IMR-90 (cell line): ENCODE results near the gene CYP19A1. TPM values are rescaled to one million over a fixed set of nuclear protein-coding genes. Genes with fewer than 3 reads are reported as not detected.
A peak's percentile ranks its signal among the peaks of the same experiment; 100 is the strongest.

ENCODE experiments used
- ATAC-seq: fragments of 200-7000 bp; cut with Tn5 transposase; 2 replicates; pipeline ENCODE4 v1.9.1; 2020; ENCODE audit warnings: low read depth, mild to moderate bottlenecking, moderate library complexity
- BruUV-seq: library from RNA; stranded (reverse); fragments of 400-500 nt; replicated peaks from 2 replicates; lab custom pipeline; 2021; lab: Mats Ljungman, UMichigan
- CTCF ChIA-PET: fragments of 300-600 bp; formaldehyde crosslinking; extraction: SDS; loops from one replicate; lab custom pipeline; 2021; ENCODE audit warnings: antibody characterized with exemption; lab: Yijun Ruan, JAX
- POLR2A ChIA-PET: fragments of 300-600 bp; sonication (Branson Sonifier 250); formaldehyde crosslinking; loops from one replicate; lab custom pipeline; 2022; ENCODE audit warnings: antibody characterized with exemption; ENCODE audit not compliant: unreplicated experiment; lab: Charles Lee
- DNase-seq: peaks from one replicate; pipeline ENCODE4 v3.0.0; 2013
- H2AFZ ChIP-seq: replicated peaks from 2 replicates; pipeline ENCODE3; 2013; ENCODE audit warnings: low read length, mild to moderate bottlenecking; ENCODE audit not compliant: poor library complexity
- H2AK5ac ChIP-seq: 2 replicates; pipeline ENCODE4 v1.6.1; 2013; ENCODE audit warnings: low read depth, low read length, inconsistent platforms
- H2AK9ac ChIP-seq: replicated peaks from 2 replicates; pipeline ENCODE3; 2013; ENCODE audit warnings: mild to moderate bottlenecking, low read depth, low read length, moderate library complexity; ENCODE audit not compliant: poor library complexity
- H2BK120ac ChIP-seq: 2 replicates; pipeline ENCODE4 v1.6.1; 2013; ENCODE audit warnings: low read depth, low read length, inconsistent platforms
- H2BK15ac ChIP-seq: 3 replicates; pipeline ENCODE4 v1.6.1; 2013; ENCODE audit warnings: low read depth, low read length, inconsistent platforms
- H2BK20ac ChIP-seq: 2 replicates; pipeline ENCODE4 v1.6.1; 2013; ENCODE audit warnings: low read depth, mild to moderate bottlenecking, inconsistent platforms, low read length, moderate library complexity
- H2BK5ac ChIP-seq: 2 replicates; pipeline ENCODE4 v1.6.1; 2013; ENCODE audit warnings: mild to moderate bottlenecking, low read depth, low read length, inconsistent platforms; ENCODE audit not compliant: poor library complexity, severe bottlenecking
- H3K14ac ChIP-seq: replicated peaks from 2 replicates; pipeline ENCODE4 v1.6.1; 2013; ENCODE audit warnings: low read depth, low read length, inconsistent platforms
- H3K18ac ChIP-seq: 2 replicates; pipeline ENCODE4 v1.6.1; 2013; ENCODE audit warnings: low read depth, low read length, control low read depth
- H3K23ac ChIP-seq: 2 replicates; pipeline ENCODE4 v1.6.1; 2013; ENCODE audit warnings: low read depth, low read length, inconsistent platforms
- H3K27ac ChIP-seq: 2 replicates; pipeline ENCODE4 v1.5.1; 2013; ENCODE audit warnings: mild to moderate bottlenecking, control low read depth, low read length; ENCODE audit not compliant: insufficient read depth
- H3K27me3 ChIP-seq: 2 replicates; pipeline ENCODE4 v1.6.1; 2013; ENCODE audit warnings: low read length; ENCODE audit not compliant: control insufficient read depth, insufficient read depth
- H3K36me3 ChIP-seq: 2 replicates; pipeline ENCODE4 v1.6.1; 2013; ENCODE audit warnings: low read length, mixed read lengths; ENCODE audit not compliant: control insufficient read depth, insufficient read depth
- H3K4ac ChIP-seq: 2 replicates; pipeline ENCODE4 v1.6.1; 2013; ENCODE audit warnings: low read depth, low read length, inconsistent platforms
- H3K4me1 ChIP-seq: 2 replicates; pipeline ENCODE4 v1.6.1; 2013; ENCODE audit warnings: low read length, mixed read lengths; ENCODE audit not compliant: control insufficient read depth, insufficient read depth
- H3K4me2 ChIP-seq: 2 replicates; pipeline ENCODE4 v1.6.1; 2013; ENCODE audit warnings: low read depth, mild to moderate bottlenecking, control low read depth, low read length, moderate library complexity
- H3K4me3 ChIP-seq: 2 replicates; pipeline ENCODE4 v1.5.1; 2013; ENCODE audit warnings: low read depth, mild to moderate bottlenecking, control low read depth, low read length, moderate library complexity; ENCODE audit not compliant: insufficient read depth
- H3K56ac ChIP-seq: 2 replicates; pipeline ENCODE4 v1.6.1; 2013; ENCODE audit warnings: low read length, inconsistent platforms; ENCODE audit not compliant: insufficient read depth; ENCODE audit errors: extremely low read depth
- H3K79me1 ChIP-seq, 2 experiments: 2 replicates each; pipeline ENCODE4 v1.6.1; 2013; ENCODE audit warnings: low read length in 2 of 2, inconsistent platforms in 1 of 2, low read depth in 1 of 2
- H3K9ac ChIP-seq: 2 replicates; pipeline ENCODE4 v1.6.1; 2013; ENCODE audit warnings: low read depth, low read length, control low read depth
- H3K9me1 ChIP-seq: 2 replicates; pipeline ENCODE4 v1.6.1; 2013; ENCODE audit warnings: low read length, inconsistent platforms; ENCODE audit not compliant: insufficient read depth
- H3K9me3 ChIP-seq: 2 replicates; pipeline ENCODE4 v1.6.1; 2013; ENCODE audit warnings: low read length; ENCODE audit not compliant: control insufficient read depth, insufficient read depth
- H4K20me1 ChIP-seq: 2 replicates; pipeline ENCODE4 v1.6.1; 2013; ENCODE audit warnings: low read length, inconsistent platforms; ENCODE audit not compliant: insufficient read depth
- H4K5ac ChIP-seq: 2 replicates; pipeline ENCODE4 v1.6.1; 2013; ENCODE audit warnings: mild to moderate bottlenecking, low read depth, low read length, control low read depth
- H4K8ac ChIP-seq, 2 experiments: 2 replicates each; pipeline ENCODE4 v1.6.1; 2013; ENCODE audit warnings: low read depth in 2 of 2, low read length in 2 of 2, control low read depth in 1 of 2, inconsistent platforms in 1 of 2
- H4K91ac ChIP-seq: 2 replicates; pipeline ENCODE4 v1.6.1; 2013; ENCODE audit warnings: low read depth, low read length, inconsistent platforms; ENCODE audit not compliant: insufficient read depth
- BHLHE40 ChIP-seq: fragments of 150-350 bp; IDR thresholded peaks from 2 replicates; pipeline ENCODE4 v1.6.1; 2016; ENCODE audit warnings: mild to moderate bottlenecking, low read depth, low read length
- CEBPB ChIP-seq: IDR thresholded peaks from 2 replicates; pipeline ENCODE4 v1.6.1; 2012; ENCODE audit warnings: low read depth, low read length, improper control_type of control experiment
- CHD1 ChIP-seq: IDR thresholded peaks from 2 replicates; pipeline ENCODE4 v1.6.1; 2012; ENCODE audit warnings: low read depth, low read length, improper control_type of control experiment
- CTCF ChIP-seq: conservative IDR thresholded peaks from 2 replicates; pipeline ENCODE4 v1.5.1; 2012; ENCODE audit warnings: mild to moderate bottlenecking, low read depth, low read length, improper control_type of control experiment
- ELK1 ChIP-seq: fragments of 150-350 bp; IDR thresholded peaks from 2 replicates; pipeline ENCODE4 v1.6.1; 2016; ENCODE audit warnings: low read depth, mild to moderate bottlenecking, low read length, moderate library complexity, borderline replicate concordance
- FOS ChIP-seq: fragments of 150-350 bp; IDR thresholded peaks from 2 replicates; pipeline ENCODE4 v1.6.1; 2016; ENCODE audit warnings: low read depth, low read length
- MAFK ChIP-seq: IDR thresholded peaks from 2 replicates; pipeline ENCODE4 v1.6.1; 2012; ENCODE audit warnings: low read depth, low read length, improper control_type of control experiment
- MAZ ChIP-seq: IDR thresholded peaks from 2 replicates; pipeline ENCODE4 v1.6.1; 2012; ENCODE audit warnings: low read depth, mild to moderate bottlenecking, low read length, improper control_type of control experiment, moderate library complexity, borderline replicate concordance
- MXI1 ChIP-seq: IDR thresholded peaks from 2 replicates; pipeline ENCODE4 v1.6.1; 2012; ENCODE audit warnings: low read depth, mild to moderate bottlenecking, low read length, moderate library complexity, borderline replicate concordance
- RAD21 ChIP-seq: IDR thresholded peaks from 2 replicates; pipeline ENCODE4 v1.6.1; 2012; ENCODE audit warnings: low read length, improper control_type of control experiment
- RCOR1 ChIP-seq: IDR thresholded peaks from 2 replicates; pipeline ENCODE4 v1.6.1; 2012; ENCODE audit warnings: mild to moderate bottlenecking, low read length, improper control_type of control experiment; ENCODE audit not compliant: insufficient replicate concordance
- RFX5 ChIP-seq: IDR thresholded peaks from 2 replicates; pipeline ENCODE4 v1.8.0; 2012; ENCODE audit warnings: low read depth, mild to moderate bottlenecking, low read length, moderate library complexity
- SMC3 ChIP-seq: fragments of 150-350 bp; IDR thresholded peaks from 2 replicates; pipeline ENCODE4 v1.6.1; 2016; ENCODE audit warnings: low read depth, mild to moderate bottlenecking, antibody characterized with exemption, low read length, moderate library complexity
- WGBS, 2 experiments: methylation state at CpG; one replicate each; pipeline versions ENCODE4 v1.1.5 to v1.1.7; 2013; ENCODE audit warnings: missing lambda C conversion rate in 2 of 2; ENCODE audit not compliant: insufficient read length in 1 of 2; ENCODE audit errors: extremely low coverage in 2 of 2; 5-methylcytosine and 5-hydroxymethylcytosine counted together
- dilution Hi-C: fragments of 300-500 bp; cut with HindIII; formaldehyde crosslinking; loops from one replicate; pipeline ENCODE4 v1.14.3; 2018; ENCODE audit warnings: low sequenced_read_pairs; ENCODE audit not compliant: unreplicated experiment
- in situ Hi-C: fragments of 300-500 bp; cut with MboI; formaldehyde crosslinking; loops from 3 replicates; pipeline ENCODE4 v1.14.3; 2019; ENCODE audit warnings: low sequenced_read_pairs, inconsistent platforms, mixed read lengths
- intact Hi-C: fragments of 100-400 bp; cut with micrococcal nuclease; formaldehyde crosslinking; loops from 2 replicates; pipeline ENCODE4 v1.10.0; 2022
- polyA plus RNA-seq, 3 experiments: library from polyadenylated mRNA; depleted of rRNA; stranded (reverse); fragments of >200 nt; gene quantifications; 2 replicates each; pipeline ENCODE4 v1.2.3, GENCODE V29; 2012; ENCODE audit warnings: low replicate concordance in 1 of 3
- total RNA-seq: library from RNA; depleted of rRNA; stranded (reverse); fragments of >200 nt; gene quantifications from 2 replicates; pipeline ENCODE4 v1.2.3, GENCODE V29; 2012
- TF ChIP-seq, protein P1 (sequence below): fragments of 150-350 bp; IDR thresholded peaks from 2 replicates; pipeline ENCODE4 v1.6.1; 2017; ENCODE audit warnings: mild to moderate bottlenecking, antibody characterized with exemption, low read length, low read depth

Gene CYP19A1
- total and polyA plus RNA-seq, 2 of the 4 experiments (the other 2 are of a cell fraction): not detected

DNA sequence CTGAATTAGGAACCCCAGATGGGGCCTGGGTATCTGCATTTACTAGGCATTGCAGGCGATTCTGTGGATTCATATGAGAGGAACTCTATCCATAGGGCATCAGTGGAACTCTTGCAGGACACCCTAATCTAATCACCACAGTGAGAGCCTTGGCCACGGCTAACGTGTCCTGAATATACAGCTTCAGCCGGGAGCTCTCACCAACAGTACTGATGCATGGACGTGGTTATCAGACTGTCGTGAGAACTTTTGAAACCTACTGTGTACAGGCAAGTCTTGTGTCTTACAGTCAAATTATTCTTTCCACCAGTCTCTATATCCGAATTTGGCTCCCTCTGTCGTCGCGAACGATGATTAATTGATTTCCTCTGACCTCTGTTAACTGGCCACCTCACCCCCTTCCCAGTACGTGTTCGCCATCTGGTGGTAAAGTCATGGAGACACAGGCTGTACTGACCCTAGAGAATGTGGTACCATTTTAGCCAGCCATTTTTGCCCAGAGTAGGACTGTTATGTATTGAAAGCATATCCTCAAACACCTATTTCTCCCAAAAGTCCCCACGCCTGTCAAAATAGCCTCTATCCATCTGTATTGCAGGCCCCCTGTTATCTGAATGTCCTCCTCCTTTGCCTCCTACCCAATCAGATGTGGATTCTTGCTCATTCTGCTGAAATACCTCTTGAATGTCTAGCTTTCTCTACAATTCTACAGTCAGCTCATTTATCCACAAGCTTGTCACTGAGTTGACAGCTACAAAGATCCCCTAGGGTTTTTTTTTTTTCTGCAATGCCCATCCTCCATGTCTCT is 42.8 kb upstream of the CYP19A1 start:
- ChIA-PET CTCF (interaction anchor here (0.5 to 9.7 kb wide), 16 partner anchors 10 to 957 kb away, joined by 3 to 89 read pairs (median 4); no protein-coding TSS in a partner anchor), POLR2A (no interaction called here)
- Histone ChIP-seq H3K9me1 (peaks cover 5% of the 10 kb centered on the region; the same call in 1 of the 2 replicates), H3K18ac (no peak overlapping the region), H3K27ac (no peak overlapping the region), H3K27me3 (peaks cover 38% of the 10 kb centered on the region), H4K91ac (no peak overlapping the region), H2BK20ac (no peak overlapping the region), H3K4ac (no peak overlapping the region), H2AFZ (no peak overlapping the region), H3K4me2 (no peak overlapping the region), H2BK5ac (no peak overlapping the region), H3K79me1 (no peaks in the 10 kb centered on the region), H2BK120ac (no peak overlapping the region), H3K14ac (no peak overlapping the region), H2AK5ac (no peak overlapping the region), H3K4me1 (peaks cover 8% of the 10 kb centered on the region), H3K36me3 (no peaks in the 10 kb centered on the region), H2AK9ac (no peak overlapping the region), H2BK15ac (no peak overlapping the region), H4K20me1 (no peaks in the 10 kb centered on the region), H3K56ac (no peak overlapping the region), H3K9me3 (no peaks in the 10 kb centered on the region), H3K4me3 (no peak overlapping the region), H3K23ac (no peak overlapping the region), H3K9ac (no peak overlapping the region), H4K5ac (no peak overlapping the region), H4K8ac (no peak overlapping the region)
- ATAC-seq (peak; percentile 84), DNase-seq (peak; percentile 64)
- dilution Hi-C loops: no loop called here
- in situ Hi-C loops: loop anchor here (5.0 kb wide), 1 partner anchor 219 kb away; no protein-coding TSS in a partner anchor
- WGBS, 2 experiments: 90% methylated on average over 5 of the region's 14 CpGs; no CpG with 5 or more reads in 1 of the 2 experiments
- BruUV-seq: no TSS peak
- intact Hi-C loops: loop anchor here (1.0 kb wide), 3 partner anchors 100 to 218 kb away; no protein-coding TSS in a partner anchor
- TF ChIP-seq MAFK (no peak), CTCF (peak; percentile 97), RCOR1 (no peak), RFX5 (no peak), CEBPB (no peak), ELK1 (no peak), RAD21 (peak; percentile 98), MXI1 (no peak), SMC3 (peak; percentile 99), FOS (no peak), CHD1 (no peak), MAZ (peak; percentile 37; the same call in 1 of the 2 replicates), BHLHE40 (no peak)
- TF ChIP-seq, protein P1, sequence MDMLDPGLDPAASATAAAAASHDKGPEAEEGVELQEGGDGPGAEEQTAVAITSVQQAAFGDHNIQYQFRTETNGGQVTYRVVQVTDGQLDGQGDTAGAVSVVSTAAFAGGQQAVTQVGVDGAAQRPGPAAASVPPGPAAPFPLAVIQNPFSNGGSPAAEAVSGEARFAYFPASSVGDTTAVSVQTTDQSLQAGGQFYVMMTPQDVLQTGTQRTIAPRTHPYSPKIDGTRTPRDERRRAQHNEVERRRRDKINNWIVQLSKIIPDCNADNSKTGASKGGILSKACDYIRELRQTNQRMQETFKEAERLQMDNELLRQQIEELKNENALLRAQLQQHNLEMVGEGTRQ: no peak
